Thyroid gland (tissue), 4 donors: Measurements from ENCODE around the gene MICU1. TPM values are rescaled to one million over a fixed set of nuclear protein-coding genes. Genes with fewer than 3 reads are reported as not detected.

Source experiments
- DNase-seq, 2 donors: peaks; one replicate each; pipeline ENCODE4 v3.0.0-alpha.2; 2019
- H3K27ac ChIP-seq, 3 donors: fragments of 200-600 bp; sonication (generic); 1 replicate in 2 of 3; 2 replicates in 1 of 3; pipeline ENCODE4 v1.5.1; 2016 to 2019; ENCODE audit warnings: mild to moderate bottlenecking in 1 of 3, moderate library complexity in 1 of 3
- H3K27me3 ChIP-seq: fragments of 200-600 bp; sonication (generic); one replicate; pipeline ENCODE4 v1.5.1; 2019
- H3K36me3 ChIP-seq, 2 donors: fragments of 200-600 bp; sonication (generic); one replicate each; pipeline ENCODE4 v1.5.1; 2016 to 2019
- H3K4me1 ChIP-seq, 2 donors: fragments of 200-600 bp; sonication (generic); one replicate each; pipeline ENCODE4 v1.5.1; 2017 to 2019
- H3K4me3 ChIP-seq, 3 donors: fragments of 200-600 bp; sonication (generic); replicated peaks in 1 of 3; 1 replicate in 2 of 3; 2 replicates in 1 of 3; pipeline ENCODE4 v1.5.1; 2016; ENCODE audit warnings: mild to moderate bottlenecking in 1 of 3
- H3K9me3 ChIP-seq: fragments of 200-600 bp; sonication (generic); one replicate; pipeline ENCODE4 v1.5.1; 2017
- POLR2A ChIP-seq, 2 donors: fragments of 450-650 bp; IDR thresholded peaks; one replicate each; pipeline ENCODE4 v1.6.1; 2017; ENCODE audit warnings: antibody characterized with exemption in 2 of 2, mild to moderate bottlenecking in 2 of 2, moderate library complexity in 1 of 2
- WGBS, 2 donors: methylation state at CpG; one replicate each; pipeline ENCODE4 v1.1.5; 2017; 5-methylcytosine and 5-hydroxymethylcytosine counted together
- intact Hi-C: fragments of 100-400 bp; cut with DNase I; formaldehyde crosslinking; loops from one replicate; pipeline ENCODE4 v1.15.1; 2023
- total RNA-seq, 4 donors: library from RNA; depleted of rRNA; stranded (reverse); fragments of >200 nt; gene quantifications; one replicate each; pipeline ENCODE4 v1.2.3, GENCODE V29; 2016
- TF ChIP-seq, protein P1 (sequence below), 6 experiments: fragments of 200-600 bp in 3 of 6; fragments of 450-650 bp in 3 of 6; sonication (generic) in 3 of 6; IDR thresholded peaks; one replicate each; pipeline ENCODE4 v1.5.1; 2016 to 2019; ENCODE audit warnings: antibody characterized with exemption in 6 of 6, mild to moderate bottlenecking in 2 of 6, inconsistent platforms in 1 of 6, moderate library complexity in 1 of 6

The MICU1 gene
- total RNA-seq, 4 donors from 2014 or later: 26.5 to 33.9 (median 31.5) TPM

GRCh38 chr10:72615970-72616369, 9.9 kb downstream of the MICU1 start:
- no peaks in the 10 kb centered on the region for H3K36me3 ChIP-seq
- TF ChIP-seq, protein P1, sequence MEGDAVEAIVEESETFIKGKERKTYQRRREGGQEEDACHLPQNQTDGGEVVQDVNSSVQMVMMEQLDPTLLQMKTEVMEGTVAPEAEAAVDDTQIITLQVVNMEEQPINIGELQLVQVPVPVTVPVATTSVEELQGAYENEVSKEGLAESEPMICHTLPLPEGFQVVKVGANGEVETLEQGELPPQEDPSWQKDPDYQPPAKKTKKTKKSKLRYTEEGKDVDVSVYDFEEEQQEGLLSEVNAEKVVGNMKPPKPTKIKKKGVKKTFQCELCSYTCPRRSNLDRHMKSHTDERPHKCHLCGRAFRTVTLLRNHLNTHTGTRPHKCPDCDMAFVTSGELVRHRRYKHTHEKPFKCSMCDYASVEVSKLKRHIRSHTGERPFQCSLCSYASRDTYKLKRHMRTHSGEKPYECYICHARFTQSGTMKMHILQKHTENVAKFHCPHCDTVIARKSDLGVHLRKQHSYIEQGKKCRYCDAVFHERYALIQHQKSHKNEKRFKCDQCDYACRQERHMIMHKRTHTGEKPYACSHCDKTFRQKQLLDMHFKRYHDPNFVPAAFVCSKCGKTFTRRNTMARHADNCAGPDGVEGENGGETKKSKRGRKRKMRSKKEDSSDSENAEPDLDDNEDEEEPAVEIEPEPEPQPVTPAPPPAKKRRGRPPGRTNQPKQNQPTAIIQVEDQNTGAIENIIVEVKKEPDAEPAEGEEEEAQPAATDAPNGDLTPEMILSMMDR (IDR thresholded peaks at IDR 0.05): no peak
- TF ChIP-seq POLR2A (IDR thresholded peaks at IDR 0.05): no peak
- H3K9me3 ChIP-seq: no peaks in the 10 kb centered on the region
- DNase-seq: no peak
- no peak overlapping the region for H3K27ac ChIP-seq
- peaks cover 8 to 13% of the 10 kb centered on the region in 2 donors for H3K4me1 ChIP-seq
- intact Hi-C loops: no loop called here
- 60 to 81% methylated on average over 3 of the region's 3 CpGs for WGBS, 2 donors
- H3K27me3 ChIP-seq: no peaks in the 10 kb centered on the region
- H3K4me3 ChIP-seq: no peak overlapping the region

DNA sequence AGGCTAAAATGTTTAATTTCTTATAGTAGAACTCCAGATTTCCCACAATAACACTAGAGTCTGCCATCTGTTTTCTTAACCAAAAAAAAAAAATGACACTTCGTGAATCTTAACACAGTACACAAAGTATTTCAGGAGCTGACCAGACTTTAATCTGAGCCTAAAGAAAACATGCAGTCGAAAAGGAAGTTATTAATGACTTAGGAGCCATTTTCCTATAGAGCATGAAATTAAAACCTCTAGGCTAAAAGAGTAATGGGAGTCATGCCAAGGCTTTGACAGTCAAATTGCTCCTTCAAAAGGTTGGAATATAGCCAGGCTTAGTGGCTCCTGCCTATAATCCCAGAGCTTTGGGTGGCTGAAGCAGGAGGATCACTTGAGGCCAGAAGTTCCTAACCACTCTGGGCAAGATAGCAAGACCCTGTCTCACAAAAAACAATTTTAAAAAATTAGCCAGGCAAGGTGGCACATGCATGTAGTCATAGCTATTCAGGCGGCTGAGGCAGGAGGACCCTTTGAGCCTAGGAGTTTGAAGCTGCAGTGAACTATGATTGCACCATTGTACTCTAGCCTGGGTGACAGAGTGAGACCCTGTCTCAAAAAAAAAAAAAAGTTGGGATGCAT, 13.6 kb downstream of the MICU1 start:
- TF ChIP-seq, protein P1 (IDR thresholded peaks at IDR 0.05): no peak
- no peak for TF ChIP-seq POLR2A (IDR thresholded peaks at IDR 0.05)
- peak; percentile 15 to 26 for DNase-seq
- WGBS, 2 donors: 21 to 46% methylated on average over 3 of the region's 3 CpGs
- Histone ChIP-seq H3K27ac (peak overlapping the region in 2 of 3 donors; percentile 11 to 27), H3K27me3 (no peaks in the 10 kb centered on the region), H3K9me3 (no peaks in the 10 kb centered on the region), H3K4me1 (peaks cover 8 to 13% of the 10 kb centered on the region in 2 donors), H3K36me3 (no peaks in the 10 kb centered on the region), H3K4me3 (no peak overlapping the region)
- intact Hi-C loops: no loop called here

- TF ChIP-seq, protein P1 (IDR thresholded peaks at IDR 0.05): no peak
- no peak for TF ChIP-seq POLR2A (IDR thresholded peaks at IDR 0.05)
- Histone ChIP-seq H3K4me1 (peaks cover 8 to 13% of the 10 kb centered on the region in 2 donors), H3K4me3 (no peak overlapping the region), H3K36me3 (no peaks in the 10 kb centered on the region), H3K9me3 (no peaks in the 10 kb centered on the region), H3K27ac (peak overlapping the region; percentile 7 to 27 (median 11)), H3K27me3 (no peaks in the 10 kb centered on the region)
- 64 to 70% methylated on average over 5 of the region's 5 CpGs for WGBS, 2 donors
- DNase-seq: peak; percentile 8 to 15
- intact Hi-C loops: no loop called here
Measured at GRCh38 chr10:72611783-72612182, 14.1 kb downstream of the MICU1 start.

DNA sequence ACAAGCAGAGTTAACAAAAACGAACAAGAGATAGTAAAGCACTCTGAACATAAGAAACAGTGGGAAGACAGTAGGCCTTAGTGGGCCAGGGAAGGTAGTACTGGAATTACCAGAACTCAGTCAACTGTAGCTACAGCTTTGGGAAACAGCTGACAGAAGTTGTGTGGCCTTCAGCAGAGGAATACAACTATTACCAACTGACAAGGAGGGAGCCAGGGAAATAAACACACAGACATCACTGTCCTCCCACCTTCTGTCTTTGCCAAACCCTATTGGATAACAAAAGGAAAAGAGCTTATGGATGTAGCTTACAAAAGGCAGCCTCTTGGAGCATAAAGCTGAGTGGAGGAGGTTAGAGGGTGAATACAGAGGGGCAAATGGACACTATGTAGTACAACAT, 15.4 kb downstream of the MICU1 start:
- Histone ChIP-seq H3K36me3 (no peaks in the 10 kb centered on the region), H3K27ac (no peak overlapping the region), H3K4me3 (no peak overlapping the region), H3K4me1 (peaks cover 8 to 13% of the 10 kb centered on the region in 2 donors), H3K27me3 (no peaks in the 10 kb centered on the region), H3K9me3 (no peaks in the 10 kb centered on the region)
- intact Hi-C loops: no loop called here
- no peak for DNase-seq
- 42 to 62% methylated on average over 1 of the region's 1 CpG for WGBS, 2 donors
- TF ChIP-seq, protein P1 (IDR thresholded peaks at IDR 0.05): no peak
- no peak for TF ChIP-seq POLR2A (IDR thresholded peaks at IDR 0.05)

- Histone ChIP-seq H3K4me1 (no peaks in the 10 kb centered on the region), H3K36me3 (no peaks in the 10 kb centered on the region), H3K4me3 (no peak overlapping the region), H3K27me3 (no peaks in the 10 kb centered on the region), H3K27ac (no peak overlapping the region), H3K9me3 (no peaks in the 10 kb centered on the region)
- intact Hi-C loops: loop anchor here (10.0 kb wide), 1 partner anchor 230 kb away; no protein-coding TSS in a partner anchor
- no peak for DNase-seq
- WGBS, 2 donors: 81 to 87% methylated on average over 3 of the region's 3 CpGs
- TF ChIP-seq, protein P1 (IDR thresholded peaks at IDR 0.05): no peak
- no peak for TF ChIP-seq POLR2A (IDR thresholded peaks at IDR 0.05)
Measured at GRCh38 chr10:72605122-72605521, 20.8 kb downstream of the MICU1 start.
